HEK293T (cell line): ENCODE measurements around the gene SIPA1L3.

ENCODE experiments used
- CTCF ChIA-PET: fragments of 350-600 bp; formaldehyde crosslinking; extraction: SDS; loops from one replicate; lab custom pipeline; 2021; ENCODE audit warnings: antibody characterized with exemption, inconsistent platforms; lab: Yijun Ruan, JAX
- POLR2A ChIA-PET: fragments of 350-600 bp; formaldehyde crosslinking; extraction: SDS; loops from one replicate; lab custom pipeline; 2020; ENCODE audit warnings: antibody characterized with exemption, inconsistent platforms; lab: Yijun Ruan, JAX
- DNase-seq: peaks from one replicate; pipeline ENCODE4 v3.0.0; 2012; ENCODE audit warnings: mixed read lengths; ENCODE audit errors: extremely low spot score
- ARNT ChIP-seq: fragments of 450-650 bp; IDR thresholded peaks from 2 replicates; pipeline ENCODE4 v1.6.1; 2017; ENCODE audit warnings: mild to moderate bottlenecking
- BHLHE40 ChIP-seq: fragments of 450-650 bp; IDR thresholded peaks from 2 replicates; pipeline ENCODE4 v1.6.1; 2016; ENCODE audit warnings: mild to moderate bottlenecking, moderate library complexity, borderline replicate concordance
- CTBP1 ChIP-seq: fragments of 450-650 bp; IDR thresholded peaks from 2 replicates; pipeline ENCODE4 v1.6.1; 2016; ENCODE audit warnings: borderline replicate concordance
- ELF4 ChIP-seq: fragments of 450-650 bp; IDR thresholded peaks from 2 replicates; pipeline ENCODE4 v1.6.1; 2017; ENCODE audit warnings: antibody characterized with exemption
- FOXA1 ChIP-seq: fragments of 450-650 bp; IDR thresholded peaks from 2 replicates; pipeline ENCODE4 v1.6.1; 2016; ENCODE audit warnings: mild to moderate bottlenecking
- FOXK2 ChIP-seq: fragments of 450-650 bp; IDR thresholded peaks from 2 replicates; pipeline ENCODE4 v1.6.1; 2016; ENCODE audit warnings: mild to moderate bottlenecking
- FOXM1 ChIP-seq: fragments of 450-650 bp; IDR thresholded peaks from 2 replicates; pipeline ENCODE4 v1.6.1; 2017; ENCODE audit warnings: mild to moderate bottlenecking, borderline replicate concordance
- HDGF ChIP-seq: fragments of 450-650 bp; IDR thresholded peaks from 2 replicates; pipeline ENCODE4 v1.6.1; 2017; ENCODE audit warnings: antibody characterized with exemption, borderline replicate concordance
- L3MBTL2 ChIP-seq: fragments of 450-650 bp; conservative IDR thresholded peaks from 2 replicates; pipeline ENCODE4 v1.6.1; 2016; ENCODE audit warnings: mild to moderate bottlenecking
- LEF1 ChIP-seq: fragments of 450-650 bp; IDR thresholded peaks from 2 replicates; pipeline ENCODE4 v1.6.1; 2017; ENCODE audit warnings: mild to moderate bottlenecking, borderline replicate concordance
- NFRKB ChIP-seq: fragments of 450-650 bp; IDR thresholded peaks from 2 replicates; pipeline ENCODE4 v1.6.1; 2016; ENCODE audit warnings: mild to moderate bottlenecking, moderate library complexity
- SP1 ChIP-seq: fragments of 450-650 bp; IDR thresholded peaks from 2 replicates; pipeline ENCODE4 v1.6.1; 2017
- SUZ12 ChIP-seq: fragments of 450-650 bp; IDR thresholded peaks from 2 replicates; pipeline ENCODE4 v1.6.1; 2016; ENCODE audit warnings: mild to moderate bottlenecking
- TARDBP ChIP-seq: fragments of 450-650 bp; IDR thresholded peaks from 2 replicates; pipeline ENCODE4 v1.6.1; 2016
- ZNF384 ChIP-seq: fragments of 450-650 bp; IDR thresholded peaks from 2 replicates; pipeline ENCODE4 v1.6.1; 2016
- TF ChIP-seq, protein P1 (sequence below): fragments of 450-650 bp; IDR thresholded peaks from 2 replicates; pipeline ENCODE4 v1.6.1; 2016

The SIPA1L3 gene

DNA sequence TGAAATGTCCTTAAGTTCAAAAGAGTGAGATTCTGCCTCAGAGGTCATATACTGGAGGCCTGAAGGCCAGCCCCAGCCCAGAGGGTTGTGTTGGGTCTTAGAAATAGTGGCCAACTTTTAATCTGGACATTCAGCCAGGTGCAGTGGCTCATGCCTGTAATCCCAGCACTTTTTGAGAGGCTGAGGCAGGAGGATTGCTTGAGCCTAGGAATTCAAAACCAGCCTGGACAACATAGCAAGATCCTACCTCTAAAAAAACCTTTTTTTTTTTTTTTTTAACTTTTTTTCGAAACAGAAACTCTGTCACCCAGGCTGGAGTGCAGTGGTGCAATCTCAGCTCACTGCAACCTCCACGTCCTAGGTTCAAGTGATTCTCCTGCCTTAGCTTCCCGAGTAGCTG lies 301.6 kb downstream of the SIPA1L3 start:
- TF ChIP-seq FOXM1 (no peak), HDGF (no peak), NFRKB (no peak), ELF4 (no peak), LEF1 (no peak), TARDBP (no peak), BHLHE40 (no peak)
- no peak for DNase-seq
- ChIA-PET POLR2A (no interaction called here), CTCF (interaction anchor here (0.7 kb wide), 1 partner anchor 8 kb away, joined by 3 read pairs; no protein-coding TSS in a partner anchor)

DNA sequence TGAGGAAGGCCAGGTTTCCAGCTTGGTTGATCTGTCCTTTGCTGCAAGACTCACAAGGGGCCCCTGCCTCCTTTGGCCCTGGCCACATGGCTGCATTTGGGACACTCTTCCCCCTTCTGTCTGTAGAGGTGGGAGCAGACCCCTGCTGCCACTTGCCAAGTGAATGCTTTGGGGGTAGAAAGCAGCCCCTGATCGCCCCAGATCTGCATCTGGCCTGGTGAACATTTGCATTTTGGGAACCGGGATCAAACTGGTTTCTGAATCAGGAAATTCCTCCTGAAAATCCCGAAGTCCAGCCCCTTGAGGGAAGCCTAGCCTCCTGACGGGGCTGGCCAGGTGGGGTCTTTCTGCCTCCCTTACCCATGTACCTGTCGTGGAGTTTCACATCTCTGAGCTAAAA lies 302.1 kb downstream of the SIPA1L3 start:
- POLR2A ChIA-PET = no interaction called here
- TF ChIP-seq SP1 = no peak
- no peak for TF ChIP-seq SUZ12
- TF ChIP-seq L3MBTL2 = no peak
- no peak for TF ChIP-seq BHLHE40
- TF ChIP-seq FOXA1 = no peak
- TF ChIP-seq ARNT = no peak
- no peak for TF ChIP-seq NFRKB
- no peak for TF ChIP-seq LEF1
- CTCF ChIA-PET = interaction anchor here (0.7 kb wide), 1 partner anchor 8 kb away, joined by 3 read pairs; no protein-coding TSS in a partner anchor
- DNase-seq = no peak

DNA sequence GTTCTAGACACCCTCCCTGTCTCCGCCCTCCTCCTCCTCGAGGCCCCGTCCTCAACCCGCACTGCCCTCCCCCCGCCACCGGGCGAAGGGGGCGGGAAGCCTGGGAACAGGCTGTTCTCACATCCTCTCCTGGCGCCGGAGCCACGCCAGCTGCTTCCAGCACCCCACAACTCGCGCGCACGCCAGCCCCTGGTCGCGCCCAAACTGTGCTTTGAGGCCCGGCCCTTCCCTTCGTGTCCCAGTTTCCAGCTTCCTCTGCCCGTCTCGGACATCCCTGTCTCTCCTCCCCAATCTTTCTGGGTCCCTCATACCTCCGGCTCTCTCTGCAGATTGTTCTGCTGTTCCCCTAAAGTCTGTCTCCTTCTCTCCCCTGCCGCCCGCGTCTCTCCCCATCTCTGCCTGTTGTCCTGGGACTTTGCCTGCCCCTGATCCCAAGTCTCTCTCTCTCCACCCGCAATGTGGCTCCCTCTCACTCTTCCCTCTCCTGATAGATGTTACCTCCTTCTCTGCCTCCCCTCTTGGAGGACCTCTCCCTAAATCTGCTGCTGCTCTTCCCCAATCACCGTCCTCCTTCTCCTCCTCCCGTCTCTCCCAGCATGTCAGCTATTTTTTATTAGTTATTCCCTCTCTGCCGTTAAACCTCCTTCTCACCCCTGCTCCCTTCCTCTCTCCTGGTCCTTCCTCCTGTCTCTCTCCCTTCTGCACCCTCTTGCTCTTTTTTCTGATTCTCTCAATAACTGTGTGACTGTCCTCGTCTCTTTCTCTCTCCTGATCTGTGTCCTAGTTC lies 302.9 kb downstream of the SIPA1L3 start:
- CTCF ChIA-PET = no interaction called here
- POLR2A ChIA-PET = no interaction called here
- TF ChIP-seq TARDBP = no peak
- TF ChIP-seq SUZ12 = no peak
- TF ChIP-seq SP1 = no peak
- no peak for TF ChIP-seq LEF1
- TF ChIP-seq CTBP1 = no peak
- TF ChIP-seq FOXM1 = no peak
- no peak for TF ChIP-seq FOXK2
- DNase-seq = no peak

DNA sequence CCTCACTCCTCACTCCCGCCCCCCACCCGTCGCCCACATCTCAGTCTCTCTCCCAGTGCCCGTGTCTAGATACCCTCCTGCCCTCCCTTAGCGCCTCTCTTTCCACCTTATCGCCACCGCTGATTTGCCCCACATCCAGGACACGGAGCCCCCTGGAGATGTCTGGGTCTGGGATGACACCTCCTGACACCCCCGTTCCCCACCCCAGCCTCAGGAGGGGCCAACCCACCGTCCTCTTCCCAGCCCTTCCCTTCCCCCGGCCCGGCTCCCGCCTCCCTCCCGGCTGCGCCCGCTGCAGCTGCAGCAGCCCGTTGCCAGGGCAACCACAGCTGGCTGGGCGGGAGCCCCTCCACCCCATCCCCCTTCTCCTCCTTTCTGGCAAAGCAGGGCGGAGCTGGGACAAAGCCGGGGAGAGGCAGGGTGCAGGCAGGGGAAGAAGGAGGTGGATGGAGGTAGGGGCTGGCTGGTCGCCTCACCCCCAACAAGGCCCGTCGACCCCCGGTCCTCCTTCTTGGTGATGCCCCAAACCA lies 303.5 kb downstream of the SIPA1L3 start:
- ChIA-PET CTCF (no interaction called here), POLR2A (no interaction called here)
- TF ChIP-seq NFRKB = no peak
- TF ChIP-seq SP1 = no peak
- DNase-seq = no peak

DNA sequence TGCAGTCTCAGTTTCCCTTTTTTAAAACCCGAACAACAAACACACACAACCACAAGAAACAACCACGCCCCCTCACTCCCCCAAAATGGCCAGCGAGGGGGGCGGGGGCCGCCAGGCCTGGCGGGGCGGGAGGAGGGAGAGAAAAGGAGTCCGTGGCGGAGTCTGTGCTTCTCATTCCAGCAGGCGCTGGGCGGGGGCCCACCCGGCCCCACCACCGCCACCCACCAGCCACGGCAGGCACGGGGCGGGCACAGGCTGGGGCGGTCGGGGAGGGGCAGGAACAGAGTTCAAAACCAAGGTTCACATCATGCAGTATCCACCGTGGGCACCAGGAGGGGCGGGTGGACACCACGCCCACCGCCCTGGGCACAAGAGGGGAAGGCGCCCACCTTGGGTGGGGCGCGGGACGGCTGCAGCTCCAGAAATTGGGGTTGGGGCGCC lies 304.2 kb downstream of the SIPA1L3 start:
- TF ChIP-seq, protein P1, sequence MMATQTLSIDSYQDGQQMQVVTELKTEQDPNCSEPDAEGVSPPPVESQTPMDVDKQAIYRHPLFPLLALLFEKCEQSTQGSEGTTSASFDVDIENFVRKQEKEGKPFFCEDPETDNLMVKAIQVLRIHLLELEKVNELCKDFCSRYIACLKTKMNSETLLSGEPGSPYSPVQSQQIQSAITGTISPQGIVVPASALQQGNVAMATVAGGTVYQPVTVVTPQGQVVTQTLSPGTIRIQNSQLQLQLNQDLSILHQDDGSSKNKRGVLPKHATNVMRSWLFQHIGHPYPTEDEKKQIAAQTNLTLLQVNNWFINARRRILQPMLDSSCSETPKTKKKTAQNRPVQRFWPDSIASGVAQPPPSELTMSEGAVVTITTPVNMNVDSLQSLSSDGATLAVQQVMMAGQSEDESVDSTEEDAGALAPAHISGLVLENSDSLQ = no peak
- TF ChIP-seq SUZ12 = no peak
- no peak for TF ChIP-seq ZNF384
- no peak for TF ChIP-seq NFRKB
- no peak for TF ChIP-seq CTBP1
- no peak for TF ChIP-seq ARNT
- no peak for TF ChIP-seq ELF4
- TF ChIP-seq FOXM1 = no peak
- TF ChIP-seq LEF1 = no peak
- TF ChIP-seq FOXK2 = no peak
- no peak for TF ChIP-seq FOXA1
- no peak for TF ChIP-seq TARDBP
- no peak for TF ChIP-seq L3MBTL2
- ChIA-PET POLR2A (no interaction called here), CTCF (no interaction called here)
- no peak for DNase-seq

DNA sequence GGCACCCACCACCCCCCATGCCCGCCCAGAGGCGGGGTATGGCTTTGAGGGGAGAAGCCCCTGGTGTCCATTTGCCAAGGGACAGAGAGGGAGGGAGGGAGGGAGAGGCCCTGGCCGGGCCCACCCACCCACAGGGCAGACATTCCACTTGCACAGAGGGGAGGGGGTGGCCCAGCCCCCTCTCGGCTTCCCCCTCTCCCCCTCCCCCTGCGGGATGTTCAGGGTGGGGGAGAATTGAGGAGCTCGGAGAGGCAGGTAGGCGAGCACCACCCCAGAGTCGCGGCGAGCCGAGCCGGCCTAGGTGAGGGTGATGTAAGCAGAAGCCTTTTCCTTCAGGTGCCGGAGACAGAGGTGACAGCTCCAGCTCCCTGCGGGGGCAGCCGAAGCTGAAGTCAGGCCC lies 304.8 kb downstream of the SIPA1L3 start:
- ChIA-PET CTCF (no interaction called here), POLR2A (no interaction called here)
- no peak for DNase-seq
- TF ChIP-seq CTBP1 = no peak
- no peak for TF ChIP-seq BHLHE40
- no peak for TF ChIP-seq NFRKB
- no peak for TF ChIP-seq ELF4
- TF ChIP-seq ARNT = no peak

DNA sequence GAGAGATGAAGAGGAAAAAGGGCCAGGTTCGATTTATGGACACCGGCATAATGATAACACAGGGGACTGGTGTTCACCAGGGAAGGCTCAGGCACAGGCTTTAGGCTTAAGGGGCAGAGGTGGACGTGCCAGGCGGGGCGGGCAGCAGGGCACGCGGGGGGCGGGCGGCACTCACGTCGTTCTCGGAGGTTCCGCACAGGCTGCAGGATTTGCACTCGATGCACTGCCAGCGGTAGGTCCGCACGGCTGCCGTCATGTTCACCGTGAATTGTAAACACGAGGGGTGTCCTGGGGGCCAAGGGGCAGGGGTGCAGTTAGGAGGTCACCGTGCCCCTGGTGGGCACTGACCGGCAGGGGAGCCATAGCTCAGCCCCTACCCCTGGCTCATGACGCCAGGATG lies 306.5 kb downstream of the SIPA1L3 start:
- ChIA-PET POLR2A (no interaction called here), CTCF (no interaction called here)
- TF ChIP-seq ELF4 = no peak
- TF ChIP-seq FOXA1 = no peak
- no peak for TF ChIP-seq BHLHE40
- TF ChIP-seq L3MBTL2 = no peak
- no peak for TF ChIP-seq ARNT
- no peak for TF ChIP-seq LEF1
- TF ChIP-seq HDGF = no peak
- TF ChIP-seq, protein P1 = no peak
- no peak for TF ChIP-seq CTBP1
- no peak for TF ChIP-seq SUZ12
- no peak for TF ChIP-seq ZNF384
- TF ChIP-seq NFRKB = no peak
- no peak for TF ChIP-seq SP1
- TF ChIP-seq FOXK2 = no peak
- no peak for TF ChIP-seq FOXM1
- TF ChIP-seq TARDBP = no peak
- DNase-seq = no peak
